SW 1271 (cell line): Measurements from ENCODE around the gene GRIK2.

Experiments used
- DNase-seq, 2 experiments: peaks; one replicate each; lab custom pipeline; 2025; lab: John Stamatoyannopoulos, UW

Gene GRIK2

GRCh38 chr6:101458336-101458735 is 64.8 kb downstream of the GRIK2 start:
- no peak for DNase-seq

- DNase-seq: no peak
Observed at GRCh38 chr6:101458826-101459225, 65.3 kb downstream of the GRIK2 start.

GRCh38 chr6:101462576-101462975 is 69.1 kb downstream of the GRIK2 start:
- no peak for DNase-seq

GRCh38 chr6:101465863-101466262 is 72.4 kb downstream of the GRIK2 start:
- DNase-seq: no peak

GRCh38 chr6:101477436-101477835 is 83.9 kb downstream of the GRIK2 start:
- DNase-seq: no peak

- DNase-seq: no peak
Observed at GRCh38 chr6:101478891-101479290, 85.4 kb downstream of the GRIK2 start.

GRCh38 chr6:101482606-101483005 is 89.1 kb downstream of the GRIK2 start:
- DNase-seq: no peak

- DNase-seq: no peak
Observed at GRCh38 chr6:101484781-101485180, 91.3 kb downstream of the GRIK2 start.

GRCh38 chr6:101486124-101486523 is 92.6 kb downstream of the GRIK2 start:
- no peak for DNase-seq

GRCh38 chr6:101486726-101487125 is 93.2 kb downstream of the GRIK2 start:
- DNase-seq: no peak

GRCh38 chr6:101489456-101489855 is 95.9 kb downstream of the GRIK2 start:
- no peak for DNase-seq

GRCh38 chr6:101490857-101491256 is 97.3 kb downstream of the GRIK2 start:
- no peak for DNase-seq

- DNase-seq: no peak
Observed at GRCh38 chr6:101502818-101503217, 109.3 kb downstream of the GRIK2 start.

GRCh38 chr6:101509536-101509935 is 116.0 kb downstream of the GRIK2 start:
- no peak for DNase-seq

- no peak for DNase-seq
Observed at GRCh38 chr6:101513181-101513580, 119.7 kb downstream of the GRIK2 start.

GRCh38 chr6:101516578-101516977 is 123.1 kb downstream of the GRIK2 start:
- DNase-seq: no peak

GRCh38 chr6:101517632-101518031 is 124.1 kb downstream of the GRIK2 start:
- no peak for DNase-seq

GRCh38 chr6:101522254-101522653 is 128.7 kb downstream of the GRIK2 start:
- no peak for DNase-seq

GRCh38 chr6:101527467-101527866 is 134.0 kb downstream of the GRIK2 start:
- DNase-seq: no peak

- no peak for DNase-seq
Observed at GRCh38 chr6:101528801-101529200, 135.3 kb downstream of the GRIK2 start.

- no peak for DNase-seq
Observed at GRCh38 chr6:101531538-101531937, 138.0 kb downstream of the GRIK2 start.

- DNase-seq: no peak
Observed at GRCh38 chr6:101534386-101534785, 140.9 kb downstream of the GRIK2 start.

GRCh38 chr6:101534821-101535220 is 141.3 kb downstream of the GRIK2 start:
- no peak for DNase-seq

- peak in 1 of 2 experiments; percentile 16 for DNase-seq
Observed at GRCh38 chr6:101537753-101538316, 144.3 kb downstream of the GRIK2 start.
